Measurements from ENCODE around the gene RTN4.

GRCh38 chr2:54962511-54962910, 87.7 kb downstream of the RTN4 start:
- no peak for TF ChIP-seq TARDBP (IDR thresholded peaks at IDR 0.05)
- TF ChIP-seq LEF1 (IDR thresholded peaks at IDR 0.05; ENCODE audit: borderline replicate concordance): no peak
- TF ChIP-seq FOXA1 (IDR thresholded peaks at IDR 0.05): no peak
- no peak for TF ChIP-seq PKNOX1 (IDR thresholded peaks at IDR 0.05)
- no peak for TF ChIP-seq SP1 (IDR thresholded peaks at IDR 0.05)
- no peak for TF ChIP-seq FOXM1 (IDR thresholded peaks at IDR 0.05; ENCODE audit: borderline replicate concordance)
- no peak for TF ChIP-seq BHLHE40 (IDR thresholded peaks at IDR 0.05; ENCODE audit: borderline replicate concordance)
- no peak for TF ChIP-seq CTBP1 (IDR thresholded peaks at IDR 0.05; ENCODE audit: borderline replicate concordance)
- TF ChIP-seq L3MBTL2 (conservative IDR thresholded peaks at IDR 0.05): no peak
- TF ChIP-seq ARNT (IDR thresholded peaks at IDR 0.05): no peak

Measured in HEK293T (cell line).